Keratinocyte (primary cell): ENCODE results near the gene COL6A1. TPM values are rescaled to one million over a fixed set of nuclear protein-coding genes. Genes with fewer than 3 reads are reported as not detected.

Source experiments
- DNase-seq: peaks from one replicate; pipeline ENCODE4 v3.0.0-alpha.2; 2011; ENCODE audit warnings: low read depth, missing footprints, low spot score
- FAIRE-seq: peaks from 2 replicates; lab custom pipeline; 2011; peaks lifted over from hg19 to GRCh38; lab: Jason Lieb, UNC
- H2AFZ ChIP-seq: 2 replicates; pipeline ENCODE4 v1.6.0; 2012; ENCODE audit warnings: low read length, control low read depth, inconsistent platforms; ENCODE audit not compliant: control insufficient read depth
- H3K27ac ChIP-seq: 2 replicates; pipeline ENCODE4 v1.5.1; 2011; ENCODE audit warnings: low read length; ENCODE audit not compliant: control insufficient read depth, insufficient read depth
- H3K27me3 ChIP-seq: 3 replicates; pipeline ENCODE4 v1.6.0; 2011; ENCODE audit warnings: low read length; ENCODE audit not compliant: control insufficient read depth, insufficient read depth; ENCODE audit errors: extremely low read depth
- H3K36me3 ChIP-seq, 2 experiments: 2 replicates in 1 of 2; 3 replicates in 1 of 2; pipeline ENCODE4 v1.5.1; 2011; ENCODE audit warnings: low read length in 2 of 2, mild to moderate bottlenecking in 1 of 2; ENCODE audit not compliant: control insufficient read depth in 2 of 2, insufficient read depth in 2 of 2; ENCODE audit errors: extremely low read depth in 1 of 2
- H3K4me1 ChIP-seq: 3 replicates; pipeline ENCODE4 v1.5.1; 2011; ENCODE audit warnings: low read length; ENCODE audit not compliant: control insufficient read depth, insufficient read depth; ENCODE audit errors: extremely low read depth
- H3K4me2 ChIP-seq: 3 replicates; pipeline ENCODE4 v1.6.0; 2011; ENCODE audit warnings: low read depth, low read length; ENCODE audit not compliant: control insufficient read depth, insufficient read depth; ENCODE audit errors: extremely low read depth
- H3K4me3 ChIP-seq, 3 experiments: fragments of 200-600 bp in 1 of 3; sonication (generic) in 1 of 3; 2 replicates in 2 of 3; 3 replicates in 1 of 3; pipeline ENCODE4 v1.5.1; 2011 to 2016; ENCODE audit warnings: low read length in 3 of 3, mild to moderate bottlenecking in 3 of 3, control low read depth in 2 of 3, inconsistent platforms in 1 of 3, low read depth in 1 of 3, mixed read lengths in 1 of 3, mixed run types in 1 of 3, moderate library complexity in 1 of 3; ENCODE audit not compliant: control insufficient read depth in 2 of 3, insufficient read depth in 2 of 3; ENCODE audit errors: extremely low read depth in 1 of 3
- H3K79me2 ChIP-seq: 2 replicates; pipeline ENCODE4 v1.6.0; 2012; ENCODE audit warnings: low read length; ENCODE audit not compliant: control insufficient read depth, insufficient read depth
- H3K9ac ChIP-seq: 3 replicates; pipeline ENCODE4 v1.6.0; 2011; ENCODE audit warnings: low read length; ENCODE audit not compliant: control insufficient read depth, insufficient read depth; ENCODE audit errors: extremely low read depth
- H3K9me1 ChIP-seq: 3 replicates; pipeline ENCODE4 v1.6.0; 2011; ENCODE audit warnings: low read length; ENCODE audit not compliant: control insufficient read depth, insufficient read depth; ENCODE audit errors: extremely low read depth
- H3K9me3 ChIP-seq: 2 replicates; pipeline ENCODE4 v1.5.1; 2012; ENCODE audit warnings: low read depth, low read length; ENCODE audit not compliant: control insufficient read depth
- H4K20me1 ChIP-seq: 3 replicates; pipeline ENCODE4 v1.6.0; 2011; ENCODE audit warnings: low read length; ENCODE audit not compliant: control insufficient read depth, insufficient read depth; ENCODE audit errors: extremely low read depth
- CTCF ChIP-seq, 3 experiments: IDR thresholded peaks in 1 of 3; conservative IDR thresholded peaks in 1 of 3; optimal IDR thresholded peaks in 1 of 3; 2 replicates in 2 of 3; 3 replicates in 1 of 3; pipeline versions ENCODE3 to v1.5.1; 2011; ENCODE audit warnings: low read length in 3 of 3, mild to moderate bottlenecking in 3 of 3, moderate library complexity in 2 of 3, control low read depth in 1 of 3, inconsistent platforms in 1 of 3; ENCODE audit not compliant: insufficient read depth in 2 of 3; ENCODE audit errors: extremely low read depth in 1 of 3
- EZH2 ChIP-seq: IDR thresholded peaks from one replicate; pipeline ENCODE4 v1.6.1; 2012; ENCODE audit warnings: inconsistent platforms, mild to moderate bottlenecking, low read length, moderate library complexity
- dilution Hi-C: fragments of 300-500 bp; cut with MboI; formaldehyde crosslinking; loops from one replicate; pipeline ENCODE4 v1.7.0; 2020; ENCODE audit warnings: low sequenced_read_pairs; ENCODE audit not compliant: extremely low pct_ligation_motif_present
- polyA plus RNA-seq, 5 experiments: library from polyadenylated mRNA; depleted of rRNA in 3 of 5; stranded (reverse) in 3 of 5; stranded (forward) in 1 of 5; unstranded in 1 of 5; fragments of >200 nt; gene quantifications; 1 replicate in 1 of 5; 2 replicates in 3 of 5; 3 replicates in 1 of 5; pipeline versions ENCODE4 v1.2.1 to v1.2.3, GENCODE V29; 2011 to 2012; ENCODE audit warnings: missing spikeins in 2 of 5, low read depth in 1 of 5, low replicate concordance in 1 of 5

Gene COL6A1
- polyA plus RNA-seq, 1 donor (not counting 4 experiments of a cell fraction or from before 2014, with no cell fraction given), result 2.5 TPM

GRCh38 chr21:45988366-45989347, 7.1 kb downstream of the COL6A1 start:
- no peaks in the 10 kb centered on the region for H3K9me1 ChIP-seq
- H3K9me3 ChIP-seq, result no peaks in the 10 kb centered on the region
- H3K4me1 ChIP-seq, result no peaks in the 10 kb centered on the region
- H3K4me2 ChIP-seq, result no peak overlapping the region
- no peak overlapping the region for H3K9ac ChIP-seq
- TF ChIP-seq EZH2, result no peak
- TF ChIP-seq CTCF (optimal IDR thresholded peaks at IDR 0.05 in 1 of 3, IDR thresholded peaks at IDR 0.05 in 1 of 3, conservative IDR thresholded peaks at IDR 0.05 in 1 of 3; ENCODE audit: extremely low read depth in 1 of 3, insufficient read depth in 2 of 3, low read length in 3 of 3), result no peak
- DNase-seq (no peak), FAIRE-seq (no peak)
- H4K20me1 ChIP-seq, result no peaks in the 10 kb centered on the region
- H3K79me2 ChIP-seq, result no peaks in the 10 kb centered on the region
- no peak overlapping the region for H2AFZ ChIP-seq
- H3K36me3 ChIP-seq, result no peaks in the 10 kb centered on the region
- H3K27ac ChIP-seq, result no peak overlapping the region
- dilution Hi-C loops, result no loop called here
- peaks cover 6% of the 10 kb centered on the region for H3K27me3 ChIP-seq
- H3K4me3 ChIP-seq, result no peak overlapping the region

GRCh38 chr21:45989355-45990048, 7.9 kb downstream of the COL6A1 start:
- FAIRE-seq, result no peak
- Histone ChIP-seq H3K27me3 (no peaks in the 10 kb centered on the region), H3K9me1 (no peaks in the 10 kb centered on the region), H4K20me1 (no peaks in the 10 kb centered on the region), H3K4me1 (no peaks in the 10 kb centered on the region), H2AFZ (no peak overlapping the region), H3K4me2 (no peak overlapping the region), H3K79me2 (no peaks in the 10 kb centered on the region), H3K36me3 (no peaks in the 10 kb centered on the region), H3K27ac (no peak overlapping the region), H3K9ac (no peak overlapping the region), H3K4me3 (no peak overlapping the region), H3K9me3 (no peaks in the 10 kb centered on the region)
- dilution Hi-C loops, result no loop called here
- TF ChIP-seq CTCF (optimal IDR thresholded peaks at IDR 0.05 in 1 of 3, IDR thresholded peaks at IDR 0.05 in 1 of 3, conservative IDR thresholded peaks at IDR 0.05 in 1 of 3; ENCODE audit: extremely low read depth in 1 of 3, insufficient read depth in 2 of 3, low read length in 3 of 3) (no peak), EZH2 (no peak)
- DNase-seq, result no peak
